K562 (cell line): ENCODE measurements around the gene ZKSCAN3. TPM values are rescaled to one million over a fixed set of nuclear protein-coding genes. Genes with fewer than 3 reads are reported as not detected.
A peak's percentile ranks its signal among the peaks of the same experiment; 100 is the strongest.

Source experiments
- BACH1 ChIP-seq: fragments of 200-800 bp; sonication (Bioruptor generic); IDR thresholded peaks from 2 replicates; pipeline ENCODE4 v1.6.1; 2016; ENCODE audit warnings: missing genetic modification characterization, missing compliant biosample characterization
- CEBPB ChIP-seq: fragments of 450-650 bp; IDR thresholded peaks from 2 replicates; pipeline ENCODE4 v1.6.1; 2016; ENCODE audit warnings: missing genetic modification characterization, missing compliant biosample characterization
- CEBPG ChIP-seq, 3 experiments: fragments of 200-800 bp in 1 of 3; sonication (Bioruptor generic) in 1 of 3; sonication (generic) in 1 of 3; formaldehyde crosslinking in 1 of 3; IDR thresholded peaks in 2 of 3; conservative IDR thresholded peaks in 1 of 3; 2 replicates each; pipeline versions ENCODE4 v1.6.1 to v1.8.0; 2016 to 2022; ENCODE audit warnings: missing compliant biosample characterization in 2 of 3, missing genetic modification characterization in 2 of 3, mild to moderate bottlenecking in 1 of 3, missing genetic modification reagents in 1 of 3
- CHCHD3 ChIP-seq: fragments of 250-450 bp; sonication (Bioruptor Pico); IDR thresholded peaks from 2 replicates; pipeline ENCODE4 v2.1.2; 2022; ENCODE audit warnings: mild to moderate bottlenecking
- DIDO1 ChIP-seq: fragments of 450-650 bp; IDR thresholded peaks from 2 replicates; pipeline ENCODE4 v1.6.1; 2016; ENCODE audit warnings: low read depth, missing biosample characterization, missing genetic modification characterization
- FOXJ2 ChIP-seq: fragments of 200-800 bp; sonication (Bioruptor generic); IDR thresholded peaks from 2 replicates; pipeline ENCODE4 v1.6.1; 2016; ENCODE audit warnings: missing genetic modification characterization, missing compliant biosample characterization
- GTF3C2 ChIP-seq: IDR thresholded peaks from 3 replicates; pipeline ENCODE4 v1.6.1; 2011; ENCODE audit warnings: borderline replicate concordance, mild to moderate bottlenecking, moderate library complexity; ENCODE audit not compliant: insufficient read length; ENCODE audit errors: extremely low read depth
- L3MBTL2 ChIP-seq: fragments of 450-650 bp; IDR thresholded peaks from 2 replicates; pipeline ENCODE4 v1.6.1; 2016; ENCODE audit warnings: mild to moderate bottlenecking, moderate library complexity
- MYC ChIP-seq, 2 experiments: fragments of 250-450 bp in 1 of 2; sonication (Bioruptor Pico) in 1 of 2; IDR thresholded peaks; 2 replicates each; pipeline versions ENCODE4 v1.5.1 to v1.6.1; 2012 to 2021; ENCODE audit warnings: low read depth in 2 of 2, borderline replicate concordance in 1 of 2, improper control_type of control experiment in 1 of 2, low read length in 1 of 2, mild to moderate bottlenecking in 1 of 2, moderate library complexity in 1 of 2
- PHF21A ChIP-seq: fragments of 450-650 bp; IDR thresholded peaks from 2 replicates; pipeline ENCODE4 v1.6.1; 2017; ENCODE audit warnings: low read depth, borderline replicate concordance
- SRF ChIP-seq, 2 experiments: fragments of 250-450, 450-650 bp in 1 of 2; sonication (Bioruptor Pico) in 1 of 2; sonication (generic) in 1 of 2; formaldehyde crosslinking; IDR thresholded peaks; 2 replicates each; pipeline versions ENCODE4 v1.5.0 to v1.5.1; 2020 to 2022; ENCODE audit warnings: mild to moderate bottlenecking in 1 of 2, missing genetic modification reagents in 1 of 2
- TAF7 ChIP-seq: fragments of 450-650 bp; IDR thresholded peaks from 2 replicates; pipeline ENCODE4 v1.6.1; 2016; ENCODE audit warnings: missing genetic modification characterization, missing compliant biosample characterization
- U2AF2 ChIP-seq: fragments of 200-400 bp; formaldehyde crosslinking; optimal IDR thresholded peaks from 2 replicates; pipeline ENCODE3; 2017; ENCODE audit warnings: low read depth, mild to moderate bottlenecking, low read length
- polyA plus RNA-seq, 8 experiments: library from polyadenylated mRNA; depleted of rRNA in 4 of 8; stranded (reverse) in 5 of 8; unstranded in 3 of 8; fragments of >200 nt; fragmentation: Nextera tagmentation in 2 of 8; fragmentation: Illumina TruSeq in 1 of 8; extraction: Ambion mirVana in 2 of 8; extraction: Trizol in 1 of 8; gene quantifications; 2 replicates each; pipeline versions ENCODE4 v1.2.1 to v1.2.3, GENCODE V29; 2011 to 2014; ENCODE audit warnings: inconsistent platforms in 1 of 8, missing spikeins in 1 of 8
- total RNA-seq, 7 experiments: library from RNA; depleted of rRNA in 6 of 7; stranded (reverse); fragments of >200 nt in 6 of 7; fragmentation: Illumina TruSeq in 2 of 7; extraction: Trizol in 2 of 7; gene quantifications; 2 replicates each; pipeline versions ENCODE4 v1.2.1 to v1.2.3, GENCODE V29; 2011 to 2021; ENCODE audit warnings: low replicate concordance in 1 of 7

ZKSCAN3 gene
- total and polyA plus RNA-seq, 9 of the 15 experiments (the other 6 are each of a cell fraction or from before 2014, with no cell fraction given): 3.0 to 12.4 (median 10.2) TPM

- peak; percentile 74; the same call in 1 of the 2 replicates for TF ChIP-seq FOXJ2 (tag)
- no peak for TF ChIP-seq CHCHD3
- TF ChIP-seq MYC (IDR thresholded peaks at IDR 0.05; ENCODE audit: low read depth, low read length): peak; percentile 61
- no peak for TF ChIP-seq MYC (CRISPR knock-in tag; IDR thresholded peaks at IDR 0.05; ENCODE audit: borderline replicate concordance, low read depth)
- no peak for TF ChIP-seq TAF7 (tag)
- TF ChIP-seq U2AF2: no peak
- TF ChIP-seq L3MBTL2: peak; percentile 69
- peak; percentile 55; the same call in 1 of the 2 replicates for TF ChIP-seq BACH1 (tag)
- TF ChIP-seq GTF3C2: no peak
- TF ChIP-seq PHF21A: no peak
- peak; percentile 49; the same call in 1 of the 2 replicates for TF ChIP-seq CEBPB (tag)
- no peak for TF ChIP-seq CEBPG (CRISPR knock-in tag; IDR thresholded peaks at IDR 0.05)
- peak; percentile 15 to 51; a peak in 2 of 4 replicates for TF ChIP-seq CEBPG (tag; conservative IDR thresholded peaks at IDR 0.05 in 1 of 2, IDR thresholded peaks at IDR 0.05 in 1 of 2)
- no peak for TF ChIP-seq DIDO1
- peak in 1 of 2 experiments; percentile 46; a peak in 1 of 4 replicates for TF ChIP-seq SRF (CRISPR knock-in tag; IDR thresholded peaks at IDR 0.05)
- TF ChIP-seq, all 486 proteins: peak for 9
Observed at GRCh38 chr6:28370440-28370839, 20.7 kb downstream of the ZKSCAN3 start (continued).
